K562 treated with DMSO at 1 percent for 24 hours (cell line): ENCODE measurements around the gene TBC1D3. TPM values are rescaled to one million over a fixed set of nuclear protein-coding genes. Genes with fewer than 3 reads are reported as not detected.

Experiments used
- total RNA-seq: library from RNA; unstranded; fragments of 300-600 nt; gene quantifications from 2 replicates; pipeline ENCODE4 v1.2.3, GENCODE V29; 2022; ENCODE audit warnings: low read depth; ENCODE audit not compliant: insufficient read depth

TBC1D3 gene
- total RNA-seq = 2.8 and 3.2 TPM in 2 replicates

DNA sequence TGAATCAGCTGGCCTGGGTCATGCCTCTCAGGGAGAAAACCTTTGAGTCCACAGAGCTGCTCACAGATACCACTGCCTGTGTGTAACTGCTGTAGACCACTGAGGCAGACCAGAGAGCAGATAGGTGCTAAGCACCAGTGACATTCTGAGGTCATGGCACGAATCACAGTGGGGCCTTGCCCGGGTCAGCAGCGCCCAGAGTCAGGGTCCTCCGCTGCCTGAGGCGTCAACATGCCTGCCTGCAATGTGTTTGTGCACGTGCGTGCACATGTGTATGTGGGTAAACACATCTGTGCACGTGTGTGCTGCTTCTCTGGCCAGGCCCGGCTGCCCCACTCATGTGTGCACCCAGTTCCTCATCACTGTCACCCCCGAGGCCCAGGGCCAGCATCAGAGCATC is at the start of gene TBC1D3:
TSS of gene TBC1D3 (minus strand) at position 101 of the 400 bp plus-strand sequence. CDS start 1,526 bp downstream, outside the sequence.

Other genes with a start within 250 kb of the TBC1D3 start
- 2.1 and 2.8 TPM in 2 replicates for gene TBC1D3L, start 203.5 kb downstream of the TBC1D3 start, total RNA-seq
- gene TBC1D3D, start 188.6 kb downstream of the TBC1D3 start, total RNA-seq = 0.87 and 0.95 TPM in 2 replicates
- gene TBC1D3C, start 123.9 kb downstream of the TBC1D3 start, total RNA-seq = not detected in 2 replicates
- gene TBC1D3E, start 64.6 kb downstream of the TBC1D3 start, total RNA-seq = not detected in 2 replicates
- 48.2 and 48.6 TPM in 2 replicates for gene MRPL45, start 104.6 kb upstream of the TBC1D3 start, total RNA-seq
- 0.09 TPM in 1 of 2 replicates, not detected in the other for gene GPR179, start 151.4 kb upstream of the TBC1D3 start, total RNA-seq
- gene SOCS7, start 159.3 kb upstream of the TBC1D3 start, total RNA-seq = 16.5 and 28.7 TPM in 2 replicates
- 0.22 TPM in 2 replicates for gene ARHGAP23, start 235.9 kb upstream of the TBC1D3 start, total RNA-seq